GM20000 (cell line): Measurements from ENCODE around the gene COPZ2.

ENCODE experiments used
- DNase-seq: peaks from one replicate; pipeline ENCODE4 v3.0.0; 2012; ENCODE audit warnings: low spot score
- CTCF ChIP-seq: IDR thresholded peaks from 2 replicates; pipeline ENCODE4 v1.5.1; 2012; ENCODE audit warnings: mild to moderate bottlenecking, control low read depth; ENCODE audit errors: extremely low read depth, missing control alignments

The COPZ2 gene

GRCh38 chr17:48047741-48048383 is 10.3 kb upstream of the COPZ2 start, which contains the start of gene NFE2L1:
NFE2L1 (plus strand) TSS chr17:48048359; CDS start chr17:48051119, 2,760 bp downstream.
- TF ChIP-seq CTCF = no peak
- peak; percentile 96 for DNase-seq

GRCh38 chr17:48047113-48047740 is 9.6 kb upstream of the COPZ2 start:
- no peak for DNase-seq
- no peak for TF ChIP-seq CTCF

GRCh38 chr17:48046296-48046695 is 8.7 kb upstream of the COPZ2 start:
- TF ChIP-seq CTCF = no peak
- DNase-seq = no peak

- DNase-seq = no peak
- no peak for TF ChIP-seq CTCF
These were observed 7.9 kb upstream of the COPZ2 start for GRCh38 chr17:48045316-48046001.

- DNase-seq = no peak
- no peak for TF ChIP-seq CTCF
These were observed 7.3 kb upstream of the COPZ2 start for GRCh38 chr17:48044851-48045250.

GRCh38 chr17:48043176-48043575 is 5.6 kb upstream of the COPZ2 start:
- no peak for TF ChIP-seq CTCF
- no peak for DNase-seq

- no peak for TF ChIP-seq CTCF
These were observed 1.1 kb upstream of the COPZ2 start for GRCh38 chr17:48038687-48039086.

More at GRCh38 chr17:48038687-48039086, 1.1 kb upstream of the COPZ2 start:
- no peak for DNase-seq
